ENCODE results near the gene FBH1. TPM values are rescaled to one million over a fixed set of nuclear protein-coding genes. Genes with fewer than 3 reads are reported as not detected.

Gene FBH1
- polyA plus RNA-seq, 1 donor from 2014 or later, result 85.4 TPM

- Mint-ChIP-seq H3K27me3 (no peaks in the 10 kb centered on the region), H3K36me3 (peaks cover 3% of the 10 kb centered on the region), H3K9me3 (no peaks in the 10 kb centered on the region), H3K4me3 (peak overlapping the region; percentile 89 to 94 (median 94)), H3K27ac (peak overlapping the region; percentile 9 to 89 (median 52)), H3K4me1 (peaks cover 31 to 43% (median 43%) of the 10 kb centered on the region in 3 donors)
Measured at GRCh38 chr10:5888843-5889623, 1.0 kb upstream of the FBH1 start.

DNA sequence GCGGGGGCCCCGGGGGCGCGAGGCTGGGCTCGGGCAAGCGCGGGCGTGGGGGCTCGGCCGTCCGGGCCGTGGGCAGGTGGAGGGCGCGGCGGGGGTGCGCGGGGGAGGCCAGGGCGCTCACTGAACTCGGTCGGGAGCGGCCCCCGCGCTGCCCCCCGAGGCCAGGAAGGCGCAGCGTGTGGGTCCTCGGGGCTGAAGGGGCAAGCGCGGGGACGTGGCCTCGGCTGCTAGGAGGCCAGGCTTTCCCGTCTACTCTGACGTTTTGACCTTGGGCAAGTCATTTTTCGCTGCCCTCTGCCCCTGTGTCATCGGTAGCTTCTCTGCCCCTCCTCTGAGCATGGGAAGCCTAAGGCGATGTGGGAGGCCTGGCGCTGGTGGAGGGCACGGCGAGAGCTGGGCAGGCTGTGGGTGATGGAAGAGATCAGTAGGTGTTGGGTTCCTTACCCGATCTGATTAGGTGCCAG lies 441 bp downstream of the FBH1 start:
- H3K36me3 Mint-ChIP-seq, result peaks cover 5% of the 10 kb centered on the region
- H3K4me3 Mint-ChIP-seq, result peak overlapping the region; percentile 86 to 96 (median 94)
- no peaks in the 10 kb centered on the region for H3K9me3 Mint-ChIP-seq
- H3K4me1 Mint-ChIP-seq, result peaks cover 37 to 53% (median 51%) of the 10 kb centered on the region in 3 donors
- H3K27ac Mint-ChIP-seq, result peak overlapping the region; percentile 71 to 78 (median 76)
- H3K27me3 Mint-ChIP-seq, result no peaks in the 10 kb centered on the region

DNA sequence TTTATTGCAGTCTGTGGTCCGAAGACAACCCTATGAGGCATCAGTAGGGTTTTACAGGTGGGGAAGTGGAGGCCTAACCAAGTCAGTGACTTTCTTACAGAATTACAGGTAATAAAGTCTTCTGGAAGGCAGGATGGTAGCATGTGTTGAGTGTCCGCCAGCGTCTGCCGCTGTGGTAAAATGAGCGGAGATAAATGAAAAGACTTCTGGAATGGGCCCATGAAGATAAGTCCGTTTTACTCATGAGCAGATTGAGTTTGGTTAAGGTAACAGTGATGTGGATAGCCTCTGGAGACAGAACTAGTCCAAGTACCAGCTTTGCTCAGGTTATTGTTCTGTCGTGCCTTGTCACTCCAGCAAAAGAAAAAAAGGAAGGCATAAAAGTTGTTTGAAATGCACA lies 966 bp downstream of the FBH1 start:
- Mint-ChIP-seq H3K4me1 (peaks cover 42 to 58% (median 53%) of the 10 kb centered on the region in 3 donors), H3K27ac (peak overlapping the region; percentile 71 to 78 (median 76)), H3K36me3 (peaks cover 4% of the 10 kb centered on the region)

GRCh38 chr10:5892007-5892406 lies 2.0 kb downstream of the FBH1 start:
- peak overlapping the region in 1 of 3 donors; percentile 46 for H3K27ac Mint-ChIP-seq
- peaks cover 4% of the 10 kb centered on the region for H3K36me3 Mint-ChIP-seq
- H3K27me3 Mint-ChIP-seq, result no peaks in the 10 kb centered on the region
- peaks cover 44 to 67% (median 61%) of the 10 kb centered on the region in 3 donors for H3K4me1 Mint-ChIP-seq
- peak overlapping the region; percentile 31 to 94 (median 73) for H3K4me3 Mint-ChIP-seq
- H3K9me3 Mint-ChIP-seq, result no peaks in the 10 kb centered on the region

More for the DNA sequence above, 966 bp downstream of the FBH1 start:
- Mint-ChIP-seq H3K9me3 (no peaks in the 10 kb centered on the region), H3K27me3 (no peaks in the 10 kb centered on the region), H3K4me3 (peak overlapping the region; percentile 86 to 96 (median 94))

DNA sequence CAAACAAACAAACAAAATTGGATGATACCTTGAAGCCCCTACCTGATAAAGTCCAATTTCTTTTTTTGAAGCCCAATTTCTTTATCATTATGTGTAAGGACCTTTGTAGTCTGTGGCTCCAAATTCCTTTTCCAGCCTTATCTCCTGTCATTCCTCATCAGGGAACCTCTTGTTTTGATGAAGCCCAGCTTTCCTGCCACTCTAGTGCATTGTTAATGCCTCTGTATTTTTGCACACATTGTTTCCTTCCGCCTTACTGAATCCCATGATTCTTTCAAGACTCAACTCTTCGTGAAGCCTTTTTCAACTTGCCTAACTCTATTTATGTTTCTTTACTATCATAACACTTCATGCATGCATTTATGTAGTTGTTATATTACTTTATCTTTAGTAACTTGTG lies 3.3 kb downstream of the FBH1 start:
- Mint-ChIP-seq H3K9me3 (no peaks in the 10 kb centered on the region), H3K27me3 (no peaks in the 10 kb centered on the region), H3K36me3 (peaks cover 12% of the 10 kb centered on the region), H3K4me3 (peak overlapping the region in 2 of 4 donors; percentile 78 to 94), H3K27ac (peak overlapping the region in 2 of 3 donors; percentile 46 to 56), H3K4me1 (peaks cover 40 to 64% (median 63%) of the 10 kb centered on the region in 3 donors)

DNA sequence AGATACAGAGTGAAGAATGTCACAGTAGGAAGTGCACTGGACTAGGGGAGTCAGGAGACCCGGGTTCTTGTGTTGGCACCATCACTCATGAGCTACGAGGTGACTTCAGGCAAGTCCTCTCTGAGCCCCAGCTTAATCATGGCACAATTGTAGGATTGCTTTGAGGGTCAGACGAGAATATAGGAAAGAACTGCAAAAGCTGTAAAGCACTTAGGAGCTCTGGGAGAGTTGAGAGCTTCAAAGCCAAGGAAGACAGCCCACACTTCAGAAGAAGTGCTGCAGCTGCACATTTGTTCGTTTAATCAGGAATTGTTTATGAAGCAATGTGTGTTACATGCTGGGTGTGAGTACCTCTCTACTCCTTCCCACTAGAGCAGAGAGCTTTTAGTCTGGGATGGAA lies 4.4 kb downstream of the FBH1 start:
- Mint-ChIP-seq H3K27me3 (no peaks in the 10 kb centered on the region), H3K9me3 (no peaks in the 10 kb centered on the region), H3K27ac (peak overlapping the region in 2 of 3 donors; percentile 48 to 81), H3K4me1 (peaks cover 40 to 58% (median 57%) of the 10 kb centered on the region in 3 donors), H3K4me3 (peak overlapping the region in 3 of 4 donors; percentile 37 to 60 (median 58)), H3K36me3 (peaks cover 15% of the 10 kb centered on the region)

- Mint-ChIP-seq H3K27me3 (no peaks in the 10 kb centered on the region), H3K4me3 (no peak overlapping the region), H3K36me3 (peaks cover 15% of the 10 kb centered on the region), H3K4me1 (peaks cover 40 to 58% (median 57%) of the 10 kb centered on the region in 3 donors), H3K9me3 (no peaks in the 10 kb centered on the region), H3K27ac (no peak overlapping the region)
Measured at GRCh38 chr10:5894873-5895272, 4.8 kb downstream of the FBH1 start.

- H3K36me3 Mint-ChIP-seq, result peaks cover 15% of the 10 kb centered on the region
- H3K27me3 Mint-ChIP-seq, result no peaks in the 10 kb centered on the region
- peak overlapping the region; percentile 67 to 91 (median 85) for H3K4me3 Mint-ChIP-seq
- H3K27ac Mint-ChIP-seq, result peak overlapping the region; percentile 82 to 99 (median 96)
- H3K9me3 Mint-ChIP-seq, result no peaks in the 10 kb centered on the region
- peaks cover 40 to 58% (median 57%) of the 10 kb centered on the region in 3 donors for H3K4me1 Mint-ChIP-seq
Measured at GRCh38 chr10:5895365-5895764, 5.3 kb downstream of the FBH1 start.

DNA sequence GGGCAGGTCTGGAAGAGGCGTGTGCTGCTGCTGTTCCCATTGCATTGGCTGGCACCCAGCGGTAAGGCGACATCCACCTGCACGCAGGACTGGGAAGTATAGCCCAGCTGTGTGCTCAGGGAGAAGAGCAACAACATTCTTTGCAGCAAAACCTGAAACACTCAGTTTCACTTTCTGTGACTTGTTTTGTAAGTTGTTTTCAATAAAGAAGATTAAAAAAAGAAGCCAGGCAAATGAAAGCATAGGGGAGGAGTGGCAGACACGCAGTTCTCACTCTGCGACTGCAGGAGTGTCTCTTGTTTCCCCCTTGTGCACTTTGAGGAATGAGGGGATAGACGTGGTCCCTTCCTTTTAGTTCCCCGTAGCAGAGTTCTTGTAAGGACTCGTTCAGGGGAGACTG lies 5.8 kb downstream of the FBH1 start:
- peaks cover 39 to 56% (median 54%) of the 10 kb centered on the region in 3 donors for H3K4me1 Mint-ChIP-seq
- peaks cover 15% of the 10 kb centered on the region for H3K36me3 Mint-ChIP-seq
- H3K27me3 Mint-ChIP-seq, result no peaks in the 10 kb centered on the region
- peak overlapping the region; percentile 67 to 91 (median 85) for H3K4me3 Mint-ChIP-seq
- peak overlapping the region; percentile 82 to 99 (median 96) for H3K27ac Mint-ChIP-seq
- no peaks in the 10 kb centered on the region for H3K9me3 Mint-ChIP-seq

DNA sequence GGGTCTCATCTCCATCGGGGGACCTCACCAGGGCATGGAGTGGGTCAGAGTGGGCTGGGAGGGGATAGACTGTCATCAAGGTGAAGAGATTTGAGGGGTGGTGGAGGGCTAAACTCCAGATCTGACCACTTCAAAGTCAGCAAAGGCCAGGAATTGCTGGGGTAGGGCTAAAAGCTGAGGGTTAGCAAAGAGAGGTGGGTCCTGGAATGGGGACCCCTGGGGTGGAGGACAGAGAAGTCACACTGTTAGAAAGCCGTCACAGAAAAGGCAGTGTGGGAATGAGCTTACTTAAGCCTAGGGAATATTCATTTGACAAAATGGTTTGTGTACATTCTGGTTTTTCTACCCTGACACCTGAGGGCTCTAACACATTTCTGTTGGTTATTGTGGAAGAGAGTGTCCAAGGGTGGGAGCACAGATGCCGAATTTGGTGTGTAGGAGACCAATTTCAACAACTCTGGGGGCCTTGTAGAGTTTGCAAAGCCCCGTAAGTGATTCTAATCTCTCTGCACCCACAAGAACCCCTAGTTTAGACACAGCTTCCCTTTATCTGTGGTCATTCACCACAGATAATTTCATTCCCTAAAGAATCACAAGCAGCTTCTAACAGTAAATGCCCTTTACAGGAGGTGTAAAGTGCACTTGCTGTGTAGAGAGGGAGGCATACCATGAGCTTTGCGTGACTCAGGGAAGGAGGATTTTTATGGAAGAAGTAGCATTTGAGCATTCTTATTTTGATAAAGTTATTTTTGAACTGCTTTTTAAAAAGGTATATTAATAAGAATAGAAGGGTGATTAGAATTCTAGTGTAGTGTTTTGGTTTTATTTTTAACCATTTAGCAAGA lies 6.4 kb downstream of the FBH1 start:
- Mint-ChIP-seq H3K4me3 (peak overlapping the region; percentile 67 to 91 (median 85)), H3K27ac (peak overlapping the region; percentile 82 to 99 (median 96)), H3K9me3 (no peaks in the 10 kb centered on the region), H3K36me3 (peaks cover 15% of the 10 kb centered on the region), H3K27me3 (no peaks in the 10 kb centered on the region), H3K4me1 (peaks cover 35 to 50% (median 49%) of the 10 kb centered on the region in 3 donors)

GRCh38 chr10:5897053-5897340 lies 7.0 kb downstream of the FBH1 start:
- Mint-ChIP-seq H3K9me3 (no peaks in the 10 kb centered on the region), H3K4me3 (no peak overlapping the region), H3K27ac (peak overlapping the region; percentile 6 to 80 (median 71)), H3K27me3 (no peaks in the 10 kb centered on the region), H3K4me1 (peaks cover 33 to 47% (median 45%) of the 10 kb centered on the region in 3 donors), H3K36me3 (peaks cover 15% of the 10 kb centered on the region)

DNA sequence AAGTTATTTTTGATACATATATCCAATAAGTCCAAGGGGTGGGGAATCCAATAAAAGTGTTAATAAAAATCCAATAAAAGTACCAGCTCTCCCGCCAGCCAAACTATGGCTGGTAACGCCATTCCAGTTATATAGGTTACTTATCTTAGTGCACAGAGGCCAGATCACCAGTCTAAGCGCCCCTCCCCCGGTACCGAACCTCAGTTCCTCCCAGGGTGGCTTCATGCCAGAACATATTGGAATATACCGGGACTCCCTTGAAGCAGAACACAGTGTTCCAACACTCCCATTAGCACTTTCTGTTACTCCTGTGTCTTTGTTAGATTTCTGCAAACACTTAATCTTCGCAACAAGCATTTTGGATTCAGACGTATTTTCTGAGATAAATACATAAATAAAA lies 7.5 kb downstream of the FBH1 start:
- Mint-ChIP-seq H3K4me3 (no peak overlapping the region), H3K9me3 (no peaks in the 10 kb centered on the region), H3K4me1 (peaks cover 30 to 42% (median 39%) of the 10 kb centered on the region in 3 donors), H3K27me3 (no peaks in the 10 kb centered on the region), H3K27ac (peak overlapping the region in 1 of 3 donors; percentile 71), H3K36me3 (peaks cover 15% of the 10 kb centered on the region)

GRCh38 chr10:5898163-5898562 lies 8.1 kb downstream of the FBH1 start:
- no peaks in the 10 kb centered on the region for H3K27me3 Mint-ChIP-seq
- peaks cover 18% of the 10 kb centered on the region for H3K36me3 Mint-ChIP-seq
- no peak overlapping the region for H3K27ac Mint-ChIP-seq
- H3K9me3 Mint-ChIP-seq, result no peaks in the 10 kb centered on the region
- no peak overlapping the region for H3K4me3 Mint-ChIP-seq
- H3K4me1 Mint-ChIP-seq, result peaks cover 30 to 37% (median 35%) of the 10 kb centered on the region in 3 donors

DNA sequence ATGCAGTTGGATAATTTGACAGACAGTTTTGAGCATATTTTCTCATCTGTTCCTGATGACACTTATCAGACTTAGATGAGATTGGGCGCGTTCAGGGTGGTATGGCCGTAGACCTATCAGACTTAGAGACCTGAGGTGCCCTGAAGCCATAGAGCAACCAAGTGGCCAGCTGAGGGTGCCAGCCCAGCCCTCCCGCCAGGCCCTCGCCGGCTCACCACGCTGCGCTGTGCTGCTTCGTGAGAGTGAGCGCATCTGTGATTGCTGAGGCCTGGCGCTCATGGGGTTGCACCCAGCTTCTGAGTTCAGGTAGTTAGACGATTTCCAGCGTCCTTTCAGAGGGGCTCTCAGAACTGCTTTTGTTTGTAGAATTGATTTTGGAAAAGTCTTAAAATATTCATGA lies 10.2 kb downstream of the FBH1 start:
- Mint-ChIP-seq H3K27ac (no peak overlapping the region), H3K9me3 (no peaks in the 10 kb centered on the region), H3K36me3 (peaks cover 19% of the 10 kb centered on the region), H3K27me3 (no peaks in the 10 kb centered on the region), H3K4me3 (no peak overlapping the region), H3K4me1 (peaks cover 28 to 32% (median 31%) of the 10 kb centered on the region in 3 donors)
